SK-N-SH (cell line): Measurements from ENCODE around the gene ST6GALNAC3. TPM values are rescaled to one million over a fixed set of nuclear protein-coding genes. Genes with fewer than 3 reads are reported as not detected.

Source experiments
- CTCF ChIA-PET: fragments of 300-600, 350-600 bp; formaldehyde crosslinking; extraction: SDS; loops from one replicate; lab custom pipeline; 2021; lab: Yijun Ruan, JAX
- POLR2A ChIA-PET: fragments of 350-600 bp; sonication (Branson Sonifier 250); formaldehyde crosslinking; extraction: SDS; loops from one replicate; lab custom pipeline; 2020; ENCODE audit warnings: antibody characterized with exemption, inconsistent platforms; lab: Yijun Ruan, JAX
- DNase-seq: peaks from one replicate; pipeline ENCODE4 v3.0.0; 2012
- H2AFZ ChIP-seq: fragments of 200-600 bp; sonication (generic); 2 replicates; pipeline ENCODE4 v1.8.1; 2016; ENCODE audit warnings: antibody characterized with exemption, mild to moderate bottlenecking, low read depth
- H3F3A ChIP-seq: fragments of 200-600 bp; sonication (generic); replicated peaks from 2 replicates; pipeline ENCODE3; 2016; ENCODE audit warnings: antibody characterized with exemption, mild to moderate bottlenecking; ENCODE audit not compliant: insufficient read depth
- H3K27ac ChIP-seq, 2 experiments: fragments of 200-500 bp in 1 of 2; fragments of 200-600 bp in 1 of 2; sonication (Bioruptor generic) in 1 of 2; sonication (generic), shearing (Covaris generic) in 1 of 2; 2 replicates each; pipeline versions ENCODE4 v1.5.1 to v1.6.1; 2014 to 2016; ENCODE audit warnings: low read depth in 2 of 2, inconsistent platforms in 1 of 2, low read length in 1 of 2, mild to moderate bottlenecking in 1 of 2, mixed read lengths in 1 of 2
- H3K27me3 ChIP-seq: fragments of 200-600 bp; sonication (generic), shearing (Covaris generic); 2 replicates; pipeline ENCODE4 v1.6.1; 2016; ENCODE audit warnings: mixed run types; ENCODE audit not compliant: insufficient read depth
- H3K36me3 ChIP-seq, 2 experiments: fragments of 200-500 bp in 1 of 2; fragments of 200-600 bp in 1 of 2; sonication (Bioruptor generic) in 1 of 2; sonication (generic) in 1 of 2; replicated peaks in 1 of 2; 2 replicates each; pipeline versions ENCODE3 to v1.5.1; 2014 to 2016; ENCODE audit warnings: low read length in 1 of 2, mild to moderate bottlenecking in 1 of 2; ENCODE audit not compliant: insufficient read depth in 2 of 2, control insufficient read depth in 1 of 2
- H3K4me1 ChIP-seq, 2 experiments: fragments of 200-500 bp in 1 of 2; fragments of 200-600 bp in 1 of 2; sonication (Bioruptor generic) in 1 of 2; sonication (generic), shearing (Covaris generic) in 1 of 2; 2 replicates each; pipeline versions ENCODE4 v1.5.1 to v1.6.1; 2014 to 2016; ENCODE audit warnings: low read depth in 1 of 2, low read length in 1 of 2, mixed run types in 1 of 2; ENCODE audit not compliant: insufficient read depth in 2 of 2, control insufficient read depth in 1 of 2
- H3K4me2 ChIP-seq: fragments of 200-600 bp; sonication (generic), shearing (Covaris generic); 2 replicates; pipeline ENCODE4 v1.6.1; 2017; ENCODE audit warnings: mixed run types
- H3K4me3 ChIP-seq, 2 experiments: fragments of 200-500 bp in 1 of 2; fragments of 200-600 bp in 1 of 2; sonication (Bioruptor generic) in 1 of 2; sonication (generic), shearing (Covaris generic) in 1 of 2; 2 replicates each; pipeline versions ENCODE4 v1.5.1 to v1.8.1; 2014 to 2016; ENCODE audit warnings: low read depth in 2 of 2, inconsistent platforms in 1 of 2, low read length in 1 of 2, mild to moderate bottlenecking in 1 of 2, mixed read lengths in 1 of 2, moderate library complexity in 1 of 2
- H3K79me2 ChIP-seq: fragments of 200-600 bp; sonication (generic); 2 replicates; pipeline ENCODE4 v1.8.1; 2017; ENCODE audit warnings: mild to moderate bottlenecking; ENCODE audit not compliant: insufficient read depth
- H3K9ac ChIP-seq: fragments of 200-600 bp; sonication (generic); 2 replicates; pipeline ENCODE4 v1.6.1; 2017; ENCODE audit warnings: mixed run types
- H3K9me2 ChIP-seq: fragments of 200-600 bp; sonication (generic); 2 replicates; pipeline ENCODE4 v1.6.1; 2017; ENCODE audit warnings: mixed run types
- H3K9me3 ChIP-seq: fragments of 200-600 bp; sonication (generic); 2 replicates; pipeline ENCODE4 v1.6.1; 2017; ENCODE audit warnings: mixed run types, mild to moderate bottlenecking, moderate library complexity
- H4K20me1 ChIP-seq: fragments of 200-600 bp; sonication (generic); 2 replicates; pipeline ENCODE4 v1.6.1; 2017; ENCODE audit warnings: mild to moderate bottlenecking, mixed run types; ENCODE audit not compliant: insufficient read depth
- CTCF ChIP-seq: fragments of 200-600 bp; sonication (generic); IDR thresholded peaks from 2 replicates; pipeline ENCODE4 v1.6.1; 2017; ENCODE audit warnings: antibody characterized with exemption, mild to moderate bottlenecking, moderate library complexity
- ELF1 ChIP-seq: IDR thresholded peaks from 2 replicates; pipeline ENCODE4 v1.4.0; 2012
- EZH2phosphoT487 ChIP-seq: fragments of 200-600 bp; sonication (generic); IDR thresholded peaks from 2 replicates; pipeline ENCODE4 v1.6.1; 2017; ENCODE audit warnings: low read depth, mixed run types, mild to moderate bottlenecking, antibody characterized with exemption, moderate library complexity, borderline replicate concordance
- FOSL2 ChIP-seq: IDR thresholded peaks from 2 replicates; pipeline ENCODE4 v1.4.0; 2012; ENCODE audit warnings: low read depth, mild to moderate bottlenecking, moderate library complexity, borderline replicate concordance
- FOXM1 ChIP-seq: IDR thresholded peaks from 2 replicates; pipeline ENCODE4 v1.4.0; 2012; ENCODE audit warnings: low read depth, mild to moderate bottlenecking
- IRF3 ChIP-seq: fragments of 150-350 bp; IDR thresholded peaks from 2 replicates; pipeline ENCODE4 v1.6.1; 2016; ENCODE audit warnings: mild to moderate bottlenecking, low read depth, low read length
- JUND ChIP-seq: IDR thresholded peaks from 2 replicates; pipeline ENCODE4 v1.4.0; 2012
- MEF2A ChIP-seq: IDR thresholded peaks from 2 replicates; pipeline ENCODE4 v1.4.0; 2012; ENCODE audit warnings: low read depth, borderline replicate concordance
- PBX3 ChIP-seq: IDR thresholded peaks from 2 replicates; pipeline ENCODE4; 2012
- POLR2AphosphoS5 ChIP-seq: IDR thresholded peaks from 2 replicates; pipeline ENCODE4 v1.6.1; 2012; ENCODE audit warnings: low read depth, low read length
- RCOR1 ChIP-seq: fragments of 150-350 bp; IDR thresholded peaks from 2 replicates; pipeline ENCODE4 v1.6.1; 2017; ENCODE audit warnings: antibody characterized with exemption, low read length
- SIN3A ChIP-seq: IDR thresholded peaks from 2 replicates; pipeline ENCODE4 v1.6.1; 2012; ENCODE audit warnings: low read depth, mild to moderate bottlenecking, low read length, moderate library complexity, borderline replicate concordance
- USF1 ChIP-seq: IDR thresholded peaks from 2 replicates; pipeline ENCODE4 v1.4.0; 2012; ENCODE audit warnings: low read depth, borderline replicate concordance
- USF2 ChIP-seq: fragments of 150-350 bp; IDR thresholded peaks from 2 replicates; pipeline ENCODE4 v1.6.1; 2017; ENCODE audit warnings: antibody characterized with exemption, low read length, low read depth, borderline replicate concordance
- YY1 ChIP-seq: IDR thresholded peaks from 2 replicates; pipeline ENCODE4 v1.4.0; 2012; ENCODE audit warnings: low read depth, mild to moderate bottlenecking
- ZBTB33 ChIP-seq: IDR thresholded peaks from 2 replicates; pipeline ENCODE4 v1.4.0; 2012; ENCODE audit warnings: low read depth, borderline replicate concordance
- WGBS: methylation state at CpG from one replicate; pipeline ENCODE4 v1.1.6; 2017; ENCODE audit warnings: low lambda C conversion rate; 5-methylcytosine and 5-hydroxymethylcytosine counted together
- polyA plus RNA-seq, 3 experiments: library from polyadenylated mRNA; depleted of rRNA; stranded (reverse); fragments of >200 nt; gene quantifications; 2 replicates each; pipeline ENCODE4 v1.2.3, GENCODE V29; 2012

ST6GALNAC3 gene
- polyA plus RNA-seq, 1 of the 3 experiments (the other 2 are of a cell fraction) = 8.1 TPM

GRCh38 chr1:76611770-76612445, 537.4 kb downstream of the ST6GALNAC3 start:
- H3K9me2 ChIP-seq = no peaks in the 10 kb centered on the region
- no peak for DNase-seq
- no peak overlapping the region for H3K27ac ChIP-seq
- TF ChIP-seq ZBTB33 = no peak
- TF ChIP-seq USF2 = no peak
- TF ChIP-seq JUND = no peak
- no peak for TF ChIP-seq IRF3
- no peak for TF ChIP-seq EZH2phosphoT487
- no peak for TF ChIP-seq FOXM1
- TF ChIP-seq USF1 = no peak
- no peak for TF ChIP-seq POLR2AphosphoS5
- TF ChIP-seq PBX3 = no peak
- no peak for TF ChIP-seq CTCF
- TF ChIP-seq FOSL2 = no peak
- no peak for TF ChIP-seq RCOR1
- TF ChIP-seq MEF2A = no peak
- TF ChIP-seq YY1 = no peak
- TF ChIP-seq SIN3A = no peak
- no peak for TF ChIP-seq ELF1
- ChIA-PET CTCF (interaction anchor here (0.8 kb wide), 1 partner anchor 178 kb away, joined by 3 read pairs; no protein-coding TSS in a partner anchor), POLR2A (no interaction called here)
- no peaks in the 10 kb centered on the region for H4K20me1 ChIP-seq
- no peaks in the 10 kb centered on the region for H3F3A ChIP-seq
- H3K4me3 ChIP-seq = no peak overlapping the region
- H3K79me2 ChIP-seq = no peaks in the 10 kb centered on the region
- H3K9me3 ChIP-seq = no peaks in the 10 kb centered on the region
- H3K27me3 ChIP-seq = no peaks in the 10 kb centered on the region
- no peaks in the 10 kb centered on the region for H3K36me3 ChIP-seq
- H2AFZ ChIP-seq = no peak overlapping the region
- 87% methylated on average over 5 of the region's 5 CpGs for WGBS
- no peak overlapping the region for H3K4me2 ChIP-seq
- peaks cover 0 to 2% of the 10 kb centered on the region in 2 experiments; a peak in 1 of 4 replicates for H3K4me1 ChIP-seq
- H3K9ac ChIP-seq = no peak overlapping the region
